K562 (cell line): ENCODE results near the gene CHD1L. TPM values are rescaled to one million over a fixed set of nuclear protein-coding genes. Genes with fewer than 3 reads are reported as not detected.

Experiments used
- ARNT ChIP-seq, 2 experiments: fragments of 450-650 bp; IDR thresholded peaks; 2 replicates each; pipeline ENCODE4 v1.6.1; 2016; ENCODE audit warnings: mild to moderate bottlenecking in 1 of 2
- BCOR ChIP-seq: fragments of 450-650 bp; IDR thresholded peaks from 2 replicates; pipeline ENCODE4 v1.6.1; 2016
- CAMTA2 ChIP-seq: fragments of 250-450 bp; sonication (Bioruptor Pico); conservative IDR thresholded peaks from 2 replicates; pipeline ENCODE4 v1.5.1; 2022
- CHD1 ChIP-seq: fragments of 200-600 bp; sonication (generic); IDR thresholded peaks from one replicate; pipeline ENCODE4 v1.6.1; 2012; ENCODE audit warnings: mild to moderate bottlenecking, moderate library complexity, low read length, inconsistent platforms
- DACH1 ChIP-seq: fragments of 450-650 bp; IDR thresholded peaks from 2 replicates; pipeline ENCODE4 v1.6.1; 2018; ENCODE audit not compliant: partially characterized antibody
- ETV1 ChIP-seq: fragments of 450-650 bp; conservative IDR thresholded peaks from 2 replicates; pipeline ENCODE4 v1.6.1; 2016; ENCODE audit warnings: missing genetic modification characterization, control low read depth, low read depth, missing compliant biosample characterization
- HMG20A ChIP-seq: fragments of 450-650 bp; formaldehyde crosslinking; conservative IDR thresholded peaks from 2 replicates; pipeline ENCODE4 v1.4.0; 2020; ENCODE audit warnings: mild to moderate bottlenecking, mixed read lengths
- MAFF ChIP-seq: IDR thresholded peaks from 2 replicates; pipeline ENCODE4 v1.6.1; 2012; ENCODE audit warnings: low read length, improper control_type of control experiment
- MED1 ChIP-seq: sonication (generic); formaldehyde crosslinking; IDR thresholded peaks from 2 replicates; pipeline ENCODE4 v1.8.1; 2023; ENCODE audit warnings: missing genetic modification reagents, borderline replicate concordance
- MEF2A ChIP-seq: IDR thresholded peaks from 2 replicates; pipeline ENCODE4 v1.6.1; 2011; ENCODE audit warnings: low read depth, mild to moderate bottlenecking, low read length, moderate library complexity; ENCODE audit not compliant: control insufficient read depth
- MIER1 ChIP-seq: fragments of 450-650 bp; IDR thresholded peaks from 2 replicates; pipeline ENCODE4 v1.6.1; 2016; ENCODE audit warnings: antibody characterized with exemption, mild to moderate bottlenecking, low read depth
- PPARD ChIP-seq: fragments of 250-450 bp; sonication (Bioruptor Pico); IDR thresholded peaks from 2 replicates; pipeline ENCODE4 v1.8.0; 2022; ENCODE audit warnings: inconsistent platforms, mild to moderate bottlenecking, moderate library complexity
- SIRT6 ChIP-seq: IDR thresholded peaks from one replicate; pipeline ENCODE4 v1.6.1; 2012; ENCODE audit warnings: low read depth, mild to moderate bottlenecking, control low read depth, inconsistent platforms, low read length, moderate library complexity
- SLC30A9 ChIP-seq: fragments of 250-450 bp; sonication (Bioruptor Pico); IDR thresholded peaks from 2 replicates; pipeline ENCODE4 v1.8.0; 2022; ENCODE audit warnings: mild to moderate bottlenecking, moderate library complexity
- TEAD4 ChIP-seq, 2 experiments: sonication (generic) in 1 of 2; formaldehyde crosslinking in 1 of 2; IDR thresholded peaks; 2 replicates each; pipeline versions ENCODE4 v1.6.1 to v1.8.0; 2012 to 2022; ENCODE audit warnings: borderline replicate concordance in 1 of 2, inconsistent platforms in 1 of 2, low read length in 1 of 2, mild to moderate bottlenecking in 1 of 2, missing genetic modification reagents in 1 of 2
- TSC22D4 ChIP-seq: fragments of 450-650 bp; IDR thresholded peaks from 2 replicates; pipeline ENCODE4 v1.6.1; 2016; ENCODE audit warnings: missing genetic modification characterization, missing biosample characterization, control low read depth
- ZBTB7A ChIP-seq: IDR thresholded peaks from 2 replicates; pipeline ENCODE4 v1.6.1; 2011; ENCODE audit warnings: low read depth, mild to moderate bottlenecking, low read length, moderate library complexity, borderline replicate concordance; ENCODE audit not compliant: control insufficient read depth
- ZNF133 ChIP-seq: fragments of 250-450 bp; sonication (Bioruptor Pico); IDR thresholded peaks from 2 replicates; pipeline ENCODE4 v1.4.0; 2020; ENCODE audit warnings: mild to moderate bottlenecking
- ZNF197 ChIP-seq: fragments of 200-800 bp; sonication (Bioruptor generic); IDR thresholded peaks from 2 replicates; pipeline ENCODE4 v1.6.1; 2016; ENCODE audit warnings: low read depth, missing genetic modification characterization, missing compliant biosample characterization
- ZNF444 ChIP-seq: fragments of 250-450 bp; sonication (Bioruptor Pico); IDR thresholded peaks from 2 replicates; pipeline ENCODE4 v1.4.0; 2020; ENCODE audit warnings: mild to moderate bottlenecking, moderate library complexity
- ZNF561 ChIP-seq: fragments of 450-650 bp; formaldehyde crosslinking; conservative IDR thresholded peaks from 2 replicates; pipeline ENCODE4 v1.4.0; 2020; ENCODE audit warnings: mild to moderate bottlenecking, moderate library complexity
- ZNF699 ChIP-seq: fragments of 250-450 bp; sonication (Bioruptor Pico); IDR thresholded peaks from 2 replicates; pipeline ENCODE4 v1.8.0; 2021; ENCODE audit warnings: mild to moderate bottlenecking, moderate library complexity; ENCODE audit not compliant: insufficient replicate concordance
- ZNF77 ChIP-seq: fragments of 250-450 bp; sonication (Bioruptor Pico); IDR thresholded peaks from 2 replicates; pipeline ENCODE4 v1.5.0; 2020
- ZSCAN29 ChIP-seq: fragments of 450-650 bp; IDR thresholded peaks from 2 replicates; pipeline ENCODE4 v1.6.1; 2017
- polyA plus RNA-seq, 8 experiments: library from polyadenylated mRNA; depleted of rRNA in 4 of 8; stranded (reverse) in 5 of 8; unstranded in 3 of 8; fragments of >200 nt; fragmentation: Nextera tagmentation in 2 of 8; fragmentation: Illumina TruSeq in 1 of 8; extraction: Ambion mirVana in 2 of 8; extraction: Trizol in 1 of 8; gene quantifications; 2 replicates each; pipeline versions ENCODE4 v1.2.1 to v1.2.3, GENCODE V29; 2011 to 2014; ENCODE audit warnings: inconsistent platforms in 1 of 8, missing spikeins in 1 of 8
- total RNA-seq, 7 experiments: library from RNA; depleted of rRNA in 6 of 7; stranded (reverse); fragments of >200 nt in 6 of 7; fragmentation: Illumina TruSeq in 2 of 7; extraction: Trizol in 2 of 7; gene quantifications; 2 replicates each; pipeline versions ENCODE4 v1.2.1 to v1.2.3, GENCODE V29; 2011 to 2021; ENCODE audit warnings: low replicate concordance in 1 of 7
- TF ChIP-seq, protein P1 (sequence below): fragments of 450-650 bp; IDR thresholded peaks from 2 replicates; pipeline ENCODE4 v1.6.1; 2016
- TF ChIP-seq, protein P2 (sequence below): fragments of 150-350 bp; IDR thresholded peaks from 2 replicates; pipeline ENCODE4 v1.6.1; 2014; ENCODE audit warnings: low read depth, mild to moderate bottlenecking, low read length, borderline replicate concordance
- TF ChIP-seq, protein P3 (sequence below): fragments of 450-650 bp; IDR thresholded peaks from one replicate; pipeline ENCODE4 v1.6.1; 2018; ENCODE audit warnings: mild to moderate bottlenecking, moderate library complexity; ENCODE audit not compliant: partially characterized antibody

The CHD1L gene
- total and polyA plus RNA-seq, 9 of the 15 experiments (the other 6 are each of a cell fraction or from before 2014, with no cell fraction given): 25.0 to 93.3 (median 59.1) TPM

DNA sequence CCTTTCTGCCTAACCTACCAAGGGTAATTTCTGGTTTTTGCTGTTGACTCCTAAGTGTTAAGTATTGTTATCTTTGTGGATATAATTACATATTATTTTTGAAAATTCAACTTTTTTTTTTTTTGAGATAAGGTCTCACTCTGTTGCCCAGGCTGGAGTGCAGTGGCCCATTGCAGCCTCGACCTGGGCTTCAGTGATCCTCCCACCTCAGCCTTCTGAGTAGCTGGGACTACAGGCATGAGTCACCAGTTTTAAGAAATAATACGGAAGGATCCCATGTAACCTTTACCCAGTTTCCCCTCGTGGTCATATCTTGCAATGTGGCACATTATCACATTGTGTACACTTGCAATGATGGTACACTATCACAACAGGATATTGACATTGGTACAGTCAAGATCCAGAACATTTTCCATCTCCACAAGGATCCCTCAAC is 3.1 kb downstream of the CHD1L start (continued):
- TF ChIP-seq CHD1: no peak
- TF ChIP-seq, protein P1, sequence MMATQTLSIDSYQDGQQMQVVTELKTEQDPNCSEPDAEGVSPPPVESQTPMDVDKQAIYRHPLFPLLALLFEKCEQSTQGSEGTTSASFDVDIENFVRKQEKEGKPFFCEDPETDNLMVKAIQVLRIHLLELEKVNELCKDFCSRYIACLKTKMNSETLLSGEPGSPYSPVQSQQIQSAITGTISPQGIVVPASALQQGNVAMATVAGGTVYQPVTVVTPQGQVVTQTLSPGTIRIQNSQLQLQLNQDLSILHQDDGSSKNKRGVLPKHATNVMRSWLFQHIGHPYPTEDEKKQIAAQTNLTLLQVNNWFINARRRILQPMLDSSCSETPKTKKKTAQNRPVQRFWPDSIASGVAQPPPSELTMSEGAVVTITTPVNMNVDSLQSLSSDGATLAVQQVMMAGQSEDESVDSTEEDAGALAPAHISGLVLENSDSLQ: no peak
- no peak for TF ChIP-seq ZNF699 (CRISPR knock-in tag)
- no peak for TF ChIP-seq ZNF561 (CRISPR knock-in tag)
- TF ChIP-seq TSC22D4 (tag): no peak
- TF ChIP-seq CAMTA2 (CRISPR knock-in tag): no peak
- no peak for TF ChIP-seq SLC30A9 (CRISPR knock-in tag)
- TF ChIP-seq BCOR: peak; percentile 81
- no peak for TF ChIP-seq MIER1
- no peak for TF ChIP-seq ARNT (IDR thresholded peaks at IDR 0.05)
- TF ChIP-seq, protein P2, sequence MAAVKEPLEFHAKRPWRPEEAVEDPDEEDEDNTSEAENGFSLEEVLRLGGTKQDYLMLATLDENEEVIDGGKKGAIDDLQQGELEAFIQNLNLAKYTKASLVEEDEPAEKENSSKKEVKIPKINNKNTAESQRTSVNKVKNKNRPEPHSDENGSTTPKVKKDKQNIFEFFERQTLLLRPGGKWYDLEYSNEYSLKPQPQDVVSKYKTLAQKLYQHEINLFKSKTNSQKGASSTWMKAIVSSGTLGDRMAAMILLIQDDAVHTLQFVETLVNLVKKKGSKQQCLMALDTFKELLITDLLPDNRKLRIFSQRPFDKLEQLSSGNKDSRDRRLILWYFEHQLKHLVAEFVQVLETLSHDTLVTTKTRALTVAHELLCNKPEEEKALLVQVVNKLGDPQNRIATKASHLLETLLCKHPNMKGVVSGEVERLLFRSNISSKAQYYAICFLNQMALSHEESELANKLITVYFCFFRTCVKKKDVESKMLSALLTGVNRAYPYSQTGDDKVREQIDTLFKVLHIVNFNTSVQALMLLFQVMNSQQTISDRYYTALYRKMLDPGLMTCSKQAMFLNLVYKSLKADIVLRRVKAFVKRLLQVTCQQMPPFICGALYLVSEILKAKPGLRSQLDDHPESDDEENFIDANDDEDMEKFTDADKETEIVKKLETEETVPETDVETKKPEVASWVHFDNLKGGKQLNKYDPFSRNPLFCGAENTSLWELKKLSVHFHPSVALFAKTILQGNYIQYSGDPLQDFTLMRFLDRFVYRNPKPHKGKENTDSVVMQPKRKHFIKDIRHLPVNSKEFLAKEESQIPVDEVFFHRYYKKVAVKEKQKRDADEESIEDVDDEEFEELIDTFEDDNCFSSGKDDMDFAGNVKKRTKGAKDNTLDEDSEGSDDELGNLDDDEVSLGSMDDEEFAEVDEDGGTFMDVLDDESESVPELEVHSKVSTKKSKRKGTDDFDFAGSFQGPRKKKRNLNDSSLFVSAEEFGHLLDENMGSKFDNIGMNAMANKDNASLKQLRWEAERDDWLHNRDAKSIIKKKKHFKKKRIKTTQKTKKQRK: no peak
- TF ChIP-seq ZBTB7A: no peak
- TF ChIP-seq DACH1: no peak
- no peak for TF ChIP-seq SIRT6
- no peak for TF ChIP-seq MEF2A
- TF ChIP-seq ZNF133 (CRISPR knock-in tag): no peak
- TF ChIP-seq ETV1 (tag): no peak
- no peak for TF ChIP-seq HMG20A (CRISPR knock-in tag)
- no peak for TF ChIP-seq ZNF444 (CRISPR knock-in tag)
- TF ChIP-seq MED1 (CRISPR knock-in tag): no peak
- no peak for TF ChIP-seq ZNF77 (CRISPR knock-in tag)
- no peak for TF ChIP-seq ZNF197 (CRISPR knock-in tag)
- TF ChIP-seq MAFF: no peak
- TF ChIP-seq TEAD4 (IDR thresholded peaks at IDR 0.05; ENCODE audit: low read length): 0 out of 2 replicates have a peak, but pooled peaks have one; percentile 23
- no peak for TF ChIP-seq TEAD4 (CRISPR knock-in tag; IDR thresholded peaks at IDR 0.05; ENCODE audit: borderline replicate concordance)
- no peak for TF ChIP-seq PPARD (CRISPR knock-in tag)
- TF ChIP-seq ZSCAN29: peak; percentile 71
- TF ChIP-seq, protein P3, sequence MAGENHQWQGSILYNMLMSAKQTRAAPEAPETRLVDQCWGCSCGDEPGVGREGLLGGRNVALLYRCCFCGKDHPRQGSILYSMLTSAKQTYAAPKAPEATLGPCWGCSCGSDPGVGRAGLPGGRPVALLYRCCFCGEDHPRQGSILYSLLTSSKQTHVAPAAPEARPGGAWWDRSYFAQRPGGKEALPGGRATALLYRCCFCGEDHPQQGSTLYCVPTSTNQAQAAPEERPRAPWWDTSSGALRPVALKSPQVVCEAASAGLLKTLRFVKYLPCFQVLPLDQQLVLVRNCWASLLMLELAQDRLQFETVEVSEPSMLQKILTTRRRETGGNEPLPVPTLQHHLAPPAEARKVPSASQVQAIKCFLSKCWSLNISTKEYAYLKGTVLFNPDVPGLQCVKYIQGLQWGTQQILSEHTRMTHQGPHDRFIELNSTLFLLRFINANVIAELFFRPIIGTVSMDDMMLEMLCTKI: no peak
